Hematopoietic multipotent progenitor cell treated with erythropoietin and hydrocortisone succinate and interleukin-3 and kit ligand, for 4 days (in vitro differentiated cells): ENCODE measurements around the gene CD34.

Experiments used
- DNase-seq: peaks from one replicate; pipeline ENCODE4 v3.0.0-alpha.2; 2015

Gene CD34, protein sequence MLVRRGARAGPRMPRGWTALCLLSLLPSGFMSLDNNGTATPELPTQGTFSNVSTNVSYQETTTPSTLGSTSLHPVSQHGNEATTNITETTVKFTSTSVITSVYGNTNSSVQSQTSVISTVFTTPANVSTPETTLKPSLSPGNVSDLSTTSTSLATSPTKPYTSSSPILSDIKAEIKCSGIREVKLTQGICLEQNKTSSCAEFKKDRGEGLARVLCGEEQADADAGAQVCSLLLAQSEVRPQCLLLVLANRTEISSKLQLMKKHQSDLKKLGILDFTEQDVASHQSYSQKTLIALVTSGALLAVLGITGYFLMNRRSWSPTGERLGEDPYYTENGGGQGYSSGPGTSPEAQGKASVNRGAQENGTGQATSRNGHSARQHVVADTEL

DNA sequence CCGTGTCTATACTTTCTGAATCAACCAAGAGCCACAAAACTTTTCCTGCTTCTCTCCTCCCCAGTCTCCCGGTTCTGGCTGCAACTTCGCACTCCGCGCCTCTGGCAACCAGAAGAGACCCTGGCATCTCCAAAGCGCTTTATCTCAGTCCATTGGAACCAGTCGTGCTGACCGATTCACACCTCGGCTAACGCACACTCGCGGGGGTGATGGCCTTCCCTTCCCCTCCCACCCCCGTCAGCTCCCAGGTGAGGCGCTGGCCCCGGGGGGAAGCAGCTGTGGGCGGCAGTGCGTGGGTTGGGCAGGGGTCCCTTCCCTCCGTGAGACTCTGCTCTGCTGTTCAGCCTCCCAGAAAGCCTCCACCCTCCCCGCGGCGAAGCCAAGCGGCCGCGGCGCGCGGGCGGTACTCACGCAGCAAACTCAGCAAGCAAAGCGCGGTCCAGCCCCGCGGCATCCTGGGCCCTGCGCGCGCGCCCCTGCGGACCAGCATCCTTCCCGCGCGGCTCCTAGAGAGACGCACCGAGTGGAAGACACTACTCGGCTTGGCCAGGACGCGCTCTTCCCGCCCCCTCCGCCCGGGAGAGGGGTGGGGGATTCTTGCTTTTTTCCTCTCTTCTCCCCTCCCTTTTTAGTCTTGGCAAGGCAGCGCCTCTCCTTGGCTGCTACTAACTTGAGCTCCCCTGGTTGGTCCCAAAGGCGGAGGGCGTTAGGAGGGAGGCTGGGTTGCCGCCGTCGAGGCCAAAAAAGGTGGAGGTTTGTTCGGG lies at the start of gene CD34:
Gene CD34 (minus strand): TSS at position 535 of the 764 bp plus-strand sequence. CDS start 45 bp downstream, at position 490.
- peak; percentile 71 for DNase-seq

DNA sequence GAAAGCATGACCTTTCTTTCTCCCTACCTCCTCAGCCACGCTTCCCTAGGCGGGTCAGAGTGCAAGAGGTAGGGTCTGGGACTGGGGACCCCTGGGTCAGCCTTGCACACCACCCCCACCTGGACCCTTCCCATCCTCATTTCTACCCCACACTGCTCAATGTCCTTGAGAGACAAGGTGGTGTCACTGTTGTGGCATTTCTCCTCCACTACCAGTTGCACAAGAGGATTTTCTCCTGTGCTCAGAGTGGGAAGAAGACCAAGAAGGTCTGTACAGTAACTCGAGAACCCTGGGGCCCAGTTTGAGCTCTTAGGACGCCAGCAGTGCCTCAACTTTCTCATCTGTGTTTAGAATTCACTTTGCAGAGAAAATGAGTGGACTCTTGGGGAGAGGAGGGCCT lies 49.4 kb upstream of the CD34 start:
- DNase-seq = no peak

DNA sequence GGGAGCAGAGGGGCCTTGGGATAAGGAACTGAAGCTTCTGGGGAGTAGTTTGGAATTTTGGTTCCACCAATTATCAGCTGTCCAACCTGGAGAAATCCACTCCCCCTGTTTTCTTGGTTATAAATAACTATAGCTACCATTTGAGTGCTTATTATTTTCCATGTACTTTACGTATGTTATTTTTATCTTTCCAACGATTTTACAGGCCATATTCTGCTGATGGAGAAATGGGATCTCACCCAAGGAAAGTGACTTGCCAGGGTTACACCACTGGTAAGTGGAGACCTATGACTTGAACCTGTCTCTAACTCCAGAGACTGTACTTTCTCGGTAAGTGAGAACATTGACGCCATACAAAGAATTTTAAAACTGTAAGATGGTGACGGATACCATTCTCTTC lies 49.0 kb upstream of the CD34 start:
- no peak for DNase-seq

DNA sequence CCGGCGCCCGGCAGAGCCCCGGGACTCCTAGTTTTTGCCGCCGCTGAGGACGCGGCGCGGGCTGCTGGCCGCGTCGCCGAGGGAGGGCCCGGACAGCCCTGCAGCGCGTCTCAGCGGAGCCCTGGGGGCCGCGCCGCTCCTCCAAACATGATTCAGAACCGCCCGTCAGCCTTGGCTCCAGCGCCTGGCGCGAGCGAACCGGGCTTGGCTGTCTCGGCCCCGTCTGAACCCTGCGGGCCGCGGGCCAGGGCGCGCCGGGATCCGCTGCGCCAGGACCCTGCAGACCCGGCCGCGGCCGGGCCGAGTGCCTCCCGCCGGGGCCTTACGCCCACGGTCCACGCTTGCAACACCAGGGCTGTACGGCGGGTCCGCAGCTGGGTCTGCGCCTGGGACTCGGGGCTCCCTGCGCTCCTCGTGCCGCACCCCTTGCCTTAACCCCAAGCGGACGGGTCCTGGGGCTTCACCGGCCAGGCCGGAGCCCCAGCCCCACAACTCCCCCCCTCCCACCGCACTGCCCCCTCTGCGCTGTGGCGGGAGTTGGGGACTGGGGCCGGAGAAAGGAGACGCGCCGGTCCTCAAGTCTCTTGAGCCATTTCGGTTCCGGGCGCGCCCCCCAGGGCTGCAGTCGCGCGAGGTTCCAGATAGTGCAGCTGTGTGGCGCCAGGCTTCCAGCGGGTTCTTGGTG lies 48.4 kb upstream of the CD34 start:
- DNase-seq = peak; percentile 69

DNA sequence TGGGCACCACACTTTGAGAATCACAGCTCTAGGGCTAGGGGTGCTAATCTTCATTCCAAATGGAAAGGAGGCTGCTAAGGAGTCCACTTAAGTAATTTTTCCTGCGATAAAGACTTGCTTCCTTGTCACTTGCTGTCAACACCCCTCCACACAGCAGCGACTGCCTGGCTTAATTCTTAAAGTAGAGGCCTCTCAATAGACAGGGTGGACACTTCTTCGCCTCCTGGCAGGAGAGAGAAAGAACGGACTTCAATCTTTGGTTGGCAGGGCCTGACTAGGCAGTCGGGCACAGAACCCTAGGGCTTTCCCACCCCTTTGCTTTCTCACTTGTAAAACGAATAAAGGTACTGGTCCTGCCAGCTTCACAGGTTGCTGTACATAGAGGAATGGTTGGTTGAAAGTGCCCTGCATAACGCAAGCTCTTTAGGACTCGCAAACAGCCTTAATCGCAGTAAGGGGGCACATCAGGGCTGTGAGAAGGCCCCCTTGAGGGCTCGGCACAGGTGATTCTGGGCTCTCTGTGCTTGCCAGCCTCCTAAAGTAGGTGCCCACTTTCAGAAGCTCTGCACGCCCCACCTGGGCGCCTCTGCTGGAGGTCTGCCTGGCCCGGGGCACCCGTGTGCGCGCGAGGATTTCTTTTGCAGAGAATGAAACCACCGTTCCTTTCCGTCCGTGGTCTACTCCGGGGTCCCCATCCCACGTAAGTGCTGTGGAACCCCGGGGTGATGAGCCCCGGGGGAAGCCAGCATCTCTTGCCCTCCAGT lies 47.6 kb upstream of the CD34 start:
- DNase-seq = peak; percentile 24

DNA sequence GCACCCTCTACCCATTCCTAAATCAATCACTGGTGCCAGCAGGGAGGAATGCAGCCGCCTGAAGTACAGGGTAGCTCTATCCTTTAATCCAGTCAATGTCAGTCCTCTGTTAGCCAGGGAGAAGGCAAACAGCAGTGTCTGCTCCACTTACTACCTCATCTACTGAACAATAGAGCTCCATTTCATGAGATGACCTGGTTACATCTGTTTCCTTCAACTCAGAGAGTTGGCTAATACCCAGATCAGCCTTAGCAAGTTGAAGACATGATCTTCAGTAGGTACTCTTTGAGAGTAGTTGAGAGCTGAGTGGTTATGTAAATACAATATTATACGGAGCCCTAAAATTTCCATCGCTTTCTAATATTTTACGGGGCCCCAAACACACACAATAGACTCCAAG lies 46.1 kb upstream of the CD34 start:
- DNase-seq = peak; percentile 28

DNA sequence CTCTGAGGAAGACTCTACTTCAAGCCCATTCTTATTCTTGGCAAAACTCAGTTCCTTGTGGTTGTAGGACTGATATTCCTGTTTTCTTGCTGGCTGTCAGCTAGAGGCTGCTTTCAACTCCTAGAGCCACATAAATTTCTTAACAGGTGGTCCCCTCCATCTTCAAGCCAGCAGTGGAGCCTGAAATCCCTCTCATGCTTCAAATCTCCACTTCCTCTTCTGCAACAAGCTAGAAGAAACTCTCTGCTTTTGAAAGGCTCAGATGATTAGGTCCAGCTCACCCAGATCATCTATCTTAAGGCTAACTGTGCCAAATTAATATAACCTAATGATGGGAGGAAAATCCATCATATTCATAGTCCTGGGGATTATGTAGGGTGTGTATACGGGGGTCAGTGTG lies 43.2 kb upstream of the CD34 start:
- peak; percentile 25 for DNase-seq

DNA sequence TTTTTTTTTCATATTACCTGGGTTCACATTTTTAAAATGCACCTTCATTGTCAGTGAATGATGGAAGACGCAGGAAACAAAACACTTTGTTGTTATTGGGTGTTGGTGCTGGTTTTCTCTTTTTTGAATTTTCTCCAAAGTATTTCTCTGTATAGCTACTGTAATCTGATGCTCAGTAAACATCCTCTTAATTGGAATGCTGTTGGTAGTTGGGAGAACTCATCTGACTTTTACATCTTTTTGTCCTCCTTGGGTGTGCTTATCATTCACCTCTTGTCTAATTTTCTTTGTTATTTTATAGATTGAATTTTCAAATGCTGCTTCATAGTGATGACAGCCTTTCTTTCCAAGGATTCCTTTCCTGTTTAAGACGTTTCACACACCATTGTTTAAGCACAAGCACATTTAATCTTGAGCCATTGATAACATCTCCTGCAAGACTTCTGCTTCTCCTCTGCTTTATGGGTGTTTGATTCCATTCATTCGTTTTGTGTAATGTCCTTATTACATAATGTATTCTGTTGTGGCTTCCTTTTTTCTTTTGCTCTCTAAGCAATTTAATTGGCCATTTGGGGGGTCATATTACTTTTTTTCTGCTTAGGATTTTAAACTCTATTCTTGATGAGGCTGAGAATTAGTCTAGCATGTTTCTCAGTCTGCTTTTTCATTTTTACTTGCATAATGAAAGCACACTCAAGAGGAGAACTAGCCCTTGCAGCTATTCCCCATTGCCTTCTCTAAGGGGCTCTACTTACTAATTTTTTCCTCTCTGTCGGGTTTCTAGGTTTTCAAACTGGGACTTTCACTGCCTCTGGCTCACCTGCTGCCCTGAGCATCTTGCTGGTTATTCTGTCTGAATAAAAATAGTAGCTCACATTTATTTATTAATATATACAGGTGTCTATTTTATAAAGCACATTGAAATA lies 42.0 kb upstream of the CD34 start:
- peak; percentile 69 for DNase-seq

DNA sequence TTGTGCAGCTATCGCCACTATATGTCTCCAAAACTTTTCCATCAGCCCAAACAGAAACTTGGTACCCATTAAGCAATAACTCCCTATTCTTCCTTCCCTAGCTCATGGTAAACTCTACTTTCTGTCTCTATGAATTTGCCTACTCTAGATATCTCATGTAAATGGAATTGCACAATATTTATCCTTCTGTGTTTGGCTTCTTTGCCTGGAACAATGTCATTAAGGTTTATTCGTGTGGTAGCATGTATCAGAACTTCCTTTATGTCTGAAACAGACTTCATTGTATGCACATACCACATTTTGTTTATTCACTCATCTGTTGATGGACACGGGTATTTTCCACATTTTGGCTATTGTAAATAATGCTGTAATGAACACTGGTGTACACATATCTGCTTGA lies 40.7 kb upstream of the CD34 start:
- DNase-seq = no peak

DNA sequence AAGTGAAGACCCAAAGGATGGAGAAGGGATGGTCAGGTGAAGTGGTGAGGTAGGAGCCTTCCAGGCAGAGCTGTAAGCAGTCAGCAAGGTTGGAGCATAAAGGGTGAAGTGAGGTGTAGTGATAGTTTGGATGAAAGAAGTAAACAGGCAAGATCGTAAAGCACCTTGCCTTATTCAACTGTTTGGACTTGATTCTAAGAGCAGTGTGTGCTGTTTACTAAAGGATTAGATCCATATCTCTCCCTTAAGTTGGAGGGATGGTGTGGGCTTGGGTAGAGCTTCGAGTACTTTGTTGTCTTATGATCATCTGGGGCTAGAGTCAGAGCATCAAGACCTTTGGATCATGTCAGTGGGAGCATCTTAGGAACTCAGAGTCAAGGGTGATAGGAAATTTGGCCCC lies 39.8 kb upstream of the CD34 start:
- DNase-seq = no peak

DNA sequence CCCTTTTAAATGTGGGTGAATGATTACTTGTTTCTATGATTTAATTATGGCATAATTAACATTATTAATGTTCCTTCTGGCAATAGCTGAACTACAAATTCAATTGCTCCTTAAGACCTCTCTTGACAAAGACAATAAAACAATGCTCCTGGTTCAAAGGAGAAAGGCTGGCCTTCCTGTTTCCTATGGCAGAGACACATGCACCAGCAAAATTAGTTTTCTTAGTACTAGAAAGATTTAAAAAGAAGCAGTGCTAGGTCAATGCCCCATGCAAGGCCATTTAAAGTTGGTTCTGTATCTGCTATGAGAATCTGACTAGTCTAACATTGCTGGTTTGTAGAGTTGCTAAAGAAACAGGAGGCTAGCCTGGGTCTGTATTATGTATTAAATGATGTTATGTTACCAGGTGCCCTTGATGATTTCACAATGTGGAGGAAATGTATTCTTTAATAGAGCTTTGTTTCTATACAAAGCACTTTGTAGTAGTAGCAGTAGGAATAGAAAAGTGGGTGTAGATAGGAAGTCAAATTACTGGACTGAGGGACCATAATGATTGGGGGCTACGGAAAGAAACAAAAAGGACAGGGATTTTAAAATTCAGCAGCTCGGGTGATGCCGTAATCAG lies 38.8 kb upstream of the CD34 start:
- DNase-seq = no peak

DNA sequence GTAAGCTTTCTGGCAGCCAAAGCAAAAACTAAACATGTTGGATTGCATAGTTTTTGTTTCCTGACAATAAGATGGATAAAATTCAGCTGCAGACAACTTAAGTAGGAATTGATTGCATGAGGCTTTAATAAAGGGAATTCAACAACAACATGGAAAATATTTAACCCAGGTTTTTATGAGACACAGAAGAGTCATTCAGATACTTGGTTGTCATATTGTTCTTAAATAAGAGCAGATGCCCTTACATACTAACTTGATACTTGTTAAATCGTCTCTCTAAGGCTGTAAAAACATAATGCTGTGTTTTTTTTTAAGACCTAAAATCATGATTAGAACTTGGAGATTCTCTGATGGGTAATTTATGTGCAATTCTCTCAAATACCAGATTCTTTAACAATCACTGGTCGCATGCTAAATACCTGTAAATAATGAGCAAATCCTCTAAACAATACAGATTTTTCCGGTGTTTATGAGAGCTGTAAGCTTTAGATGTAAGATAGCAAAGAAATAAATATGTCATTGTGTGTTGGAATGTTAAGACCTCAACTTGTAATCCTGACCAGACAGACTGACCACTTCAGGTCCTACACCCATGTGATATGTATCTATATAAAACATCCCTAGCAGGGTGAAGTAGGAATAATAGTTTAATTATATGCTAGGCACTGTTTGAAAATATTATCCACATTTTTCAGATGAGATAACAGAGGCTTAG lies 37.8 kb upstream of the CD34 start:
- DNase-seq = no peak

DNA sequence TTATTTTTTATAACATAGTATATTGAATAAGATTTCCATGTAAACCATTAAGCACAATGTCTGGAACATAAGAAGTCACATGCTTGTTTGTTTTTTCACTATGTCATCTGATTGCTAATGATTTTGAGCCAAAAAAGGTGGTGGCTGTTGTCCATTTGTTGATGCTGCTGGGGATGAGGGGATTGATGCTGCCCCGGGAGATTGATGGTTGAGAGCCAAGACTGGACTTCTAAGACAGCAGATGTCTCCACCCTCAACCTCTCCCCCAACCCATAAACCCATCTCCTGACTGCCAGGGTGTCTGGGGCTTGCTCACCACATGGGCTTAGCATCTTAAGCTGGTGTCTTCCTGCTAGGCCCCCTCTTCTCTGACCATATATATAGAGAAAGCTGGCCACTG lies 35.8 kb upstream of the CD34 start:
- no peak for DNase-seq

DNA sequence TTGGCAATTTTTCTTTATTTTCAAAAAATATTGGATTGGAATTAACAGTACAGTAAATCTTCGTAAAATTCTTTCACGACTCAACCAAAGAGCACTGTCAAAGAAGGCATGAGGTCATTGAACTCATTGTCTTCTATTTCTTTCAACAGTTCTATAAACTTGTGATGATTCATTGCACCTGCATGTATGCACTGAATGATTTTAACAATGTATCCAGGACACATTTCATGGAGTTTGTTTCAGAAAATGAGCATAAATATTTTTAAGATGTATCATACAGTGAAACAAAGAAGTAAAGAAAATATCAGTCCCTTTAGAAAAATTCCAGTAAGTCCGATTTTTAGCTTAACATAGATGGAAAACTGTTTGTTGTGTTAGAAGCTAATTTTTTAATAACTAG lies 33.6 kb upstream of the CD34 start:
- no peak for DNase-seq

DNA sequence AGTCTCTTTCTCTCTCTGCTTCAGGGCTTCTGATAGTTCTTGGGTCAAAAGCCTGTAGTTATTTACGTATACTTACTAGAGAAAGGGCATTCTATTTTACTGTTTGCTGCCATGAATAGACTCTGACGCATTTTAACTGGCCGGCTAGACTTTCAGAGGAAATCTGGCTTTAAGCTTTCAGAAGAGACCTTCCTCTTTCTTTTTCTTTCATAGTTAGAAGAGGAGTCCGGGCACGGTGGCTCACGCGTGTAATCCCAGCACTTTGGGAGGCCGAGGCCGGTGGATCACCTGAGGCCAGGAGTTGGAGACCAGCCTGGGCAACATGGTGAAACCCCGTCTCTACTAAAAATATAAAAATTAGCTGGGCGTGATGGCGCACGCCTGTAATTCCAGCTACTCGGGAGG lies 31.4 kb upstream of the CD34 start:
- peak; percentile 49 for DNase-seq

DNA sequence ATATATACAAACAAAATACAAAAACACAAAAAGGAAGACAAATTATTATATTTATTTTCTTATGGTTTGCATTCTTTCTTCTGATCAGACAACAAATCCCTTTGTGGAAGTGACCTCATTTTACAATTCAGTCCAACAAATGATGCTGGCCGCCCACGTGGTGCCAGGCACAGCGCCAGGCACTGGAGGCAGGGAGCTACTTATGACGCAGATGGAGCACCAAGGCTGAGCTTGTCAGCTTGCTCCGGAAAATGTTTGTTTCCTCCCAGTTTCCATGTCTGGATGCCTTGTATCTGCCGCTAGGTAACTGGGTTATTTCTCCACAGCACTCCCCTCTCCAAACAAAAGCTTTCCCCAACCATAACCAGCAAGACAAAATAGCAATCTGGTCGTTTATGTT lies 30.7 kb upstream of the CD34 start:
- DNase-seq = peak; percentile 46

DNA sequence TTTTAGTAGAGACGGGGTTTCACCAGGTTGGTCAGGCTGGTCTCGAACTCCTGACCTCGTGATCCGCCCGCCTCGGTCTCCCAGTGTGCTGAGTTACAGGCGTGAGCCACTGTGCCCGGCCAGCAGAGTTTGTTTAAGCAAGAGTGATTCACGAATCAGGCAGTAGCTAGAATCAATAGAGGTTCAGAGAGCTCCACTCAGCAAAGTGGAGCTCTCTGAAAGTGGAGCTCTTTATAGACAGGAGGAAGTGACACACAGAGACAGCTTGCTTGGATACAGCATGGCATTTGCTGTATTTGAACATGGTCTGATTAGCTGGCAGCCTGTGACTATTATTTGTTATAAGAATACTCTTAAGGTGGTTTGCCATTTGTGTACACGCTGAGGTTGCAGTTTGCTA lies 27.1 kb upstream of the CD34 start:
- DNase-seq = peak; percentile 68

DNA sequence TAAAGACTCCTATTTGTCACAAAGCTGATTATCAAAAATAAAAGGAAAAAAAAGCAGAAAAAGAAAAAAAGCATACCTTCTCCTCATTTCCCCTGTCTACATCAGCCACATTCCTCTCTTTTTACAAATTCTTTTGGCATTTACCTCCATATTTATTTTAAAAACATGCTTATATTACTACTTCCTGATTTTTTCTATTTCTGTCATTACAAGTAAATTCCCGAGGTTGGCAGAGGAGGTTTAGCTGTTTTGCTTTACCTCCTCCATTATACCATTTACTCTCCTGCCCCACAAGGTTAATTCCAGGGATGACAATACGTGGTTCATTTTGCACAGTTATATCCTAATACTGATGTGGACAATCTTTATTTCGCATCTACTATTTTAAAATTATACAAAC lies 26.3 kb upstream of the CD34 start:
- no peak for DNase-seq

DNA sequence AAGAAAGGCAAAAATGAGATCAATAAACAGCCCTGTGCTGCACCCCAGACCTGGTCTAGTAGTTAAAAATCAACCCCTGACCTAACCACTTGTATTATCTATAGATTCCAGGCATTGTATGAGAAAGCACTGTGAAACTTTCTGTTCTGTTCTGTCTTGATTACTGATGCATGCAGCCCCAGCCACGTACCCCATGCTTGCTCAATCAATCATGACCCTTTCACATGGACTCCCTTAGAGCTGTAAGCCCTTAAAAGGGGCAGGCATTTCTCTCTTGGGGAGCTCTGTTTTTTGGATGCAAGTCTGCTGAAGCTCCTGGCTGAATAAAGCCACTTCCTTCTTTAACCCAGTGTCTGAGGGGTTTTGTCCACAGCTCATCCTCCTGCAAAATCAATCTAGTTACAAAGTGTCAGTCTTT lies 24.2 kb upstream of the CD34 start:
- peak; percentile 95 for DNase-seq

DNA sequence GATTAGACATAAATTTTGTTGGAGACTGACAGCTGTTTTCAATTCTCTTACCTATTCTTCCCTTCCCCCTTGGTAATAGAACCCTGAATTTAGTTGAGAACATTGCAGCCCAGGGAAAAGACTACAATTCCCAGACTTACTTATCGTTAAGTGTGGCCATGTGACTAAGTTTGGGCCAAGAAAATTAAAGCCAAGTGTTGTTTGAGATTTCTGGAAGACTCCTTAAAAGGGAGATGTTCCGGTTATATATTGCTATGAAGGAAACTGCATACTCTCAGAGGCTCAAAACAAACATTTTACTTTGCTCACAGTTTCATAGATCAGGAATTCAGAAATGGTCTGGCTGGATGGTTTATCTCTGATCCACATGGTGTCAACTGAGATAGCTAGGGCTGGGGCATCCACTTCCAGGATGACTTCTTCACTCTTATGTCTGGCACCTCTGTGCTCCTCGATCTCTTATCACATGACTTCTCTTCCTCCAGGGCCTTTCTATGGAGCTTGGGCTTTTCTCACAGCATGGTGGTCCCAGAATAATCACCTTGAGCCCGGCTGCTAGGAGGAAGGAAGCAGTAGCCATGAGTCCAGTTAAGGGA lies 22.4 kb upstream of the CD34 start:
- peak; percentile 28 for DNase-seq
